ENCODE results near the gene AOPEP. TPM values are rescaled to one million over a fixed set of nuclear protein-coding genes. Genes with fewer than 3 reads are reported as not detected.

AOPEP gene
- total RNA-seq, 1 experiment from 2014 or later: 89.5 TPM

DNA sequence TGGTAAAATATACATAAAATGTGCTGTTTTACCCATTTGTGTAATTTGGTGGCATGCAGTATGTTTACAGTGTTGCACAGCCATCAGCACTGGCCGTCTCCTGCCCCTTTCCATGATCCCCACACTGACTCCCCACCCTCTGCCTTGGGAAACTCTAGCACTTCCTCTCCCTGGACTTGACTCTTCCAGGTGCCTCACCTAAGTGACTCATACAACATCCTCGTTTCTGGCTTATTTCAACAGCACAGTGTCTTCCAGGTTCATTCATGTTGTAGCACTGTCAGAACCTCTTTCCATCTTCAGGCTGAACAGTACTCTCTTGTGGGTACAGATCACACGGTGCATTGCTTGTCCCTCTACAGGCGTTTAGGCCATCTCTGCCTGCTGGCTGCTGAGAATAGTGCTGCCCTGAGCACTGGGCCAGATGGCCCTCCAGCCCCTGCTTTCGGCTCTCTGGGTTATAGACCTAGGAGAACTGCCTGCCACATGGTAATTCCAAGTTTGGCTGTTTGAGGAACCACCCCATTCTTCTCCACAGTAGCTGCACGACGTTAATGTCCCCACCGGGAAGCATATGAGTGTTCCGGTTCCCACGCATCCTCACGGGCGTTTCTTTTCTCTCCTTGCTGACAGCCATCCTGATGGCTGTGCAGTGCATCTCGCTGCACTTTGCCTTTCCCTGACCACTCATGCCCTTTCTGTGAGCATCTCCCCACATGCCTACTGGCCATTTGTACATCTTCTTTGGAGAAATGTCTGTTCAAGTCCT is 379.2 kb downstream of the AOPEP start:
- BruUV-seq (replicated peaks): no TSS peak
- Mint-ChIP-seq H3K27ac (ENCODE audit: unreplicated experiment) (peak overlapping the region; percentile 58), H3K4me1 (ENCODE audit: low read depth, unreplicated experiment) (peaks cover 10% of the 10 kb centered on the region), H3K27me3 (ENCODE audit: unreplicated experiment) (no peaks in the 10 kb centered on the region), H3K36me3 (ENCODE audit: insufficient read depth, unreplicated experiment) (peaks cover 40% of the 10 kb centered on the region), H3K9me3 (ENCODE audit: low read depth, unreplicated experiment) (no peaks in the 10 kb centered on the region), H3K4me3 (ENCODE audit: low read depth, unreplicated experiment) (no peak overlapping the region)
- DNase-seq: no peak
- TF ChIP-seq, protein P1, sequence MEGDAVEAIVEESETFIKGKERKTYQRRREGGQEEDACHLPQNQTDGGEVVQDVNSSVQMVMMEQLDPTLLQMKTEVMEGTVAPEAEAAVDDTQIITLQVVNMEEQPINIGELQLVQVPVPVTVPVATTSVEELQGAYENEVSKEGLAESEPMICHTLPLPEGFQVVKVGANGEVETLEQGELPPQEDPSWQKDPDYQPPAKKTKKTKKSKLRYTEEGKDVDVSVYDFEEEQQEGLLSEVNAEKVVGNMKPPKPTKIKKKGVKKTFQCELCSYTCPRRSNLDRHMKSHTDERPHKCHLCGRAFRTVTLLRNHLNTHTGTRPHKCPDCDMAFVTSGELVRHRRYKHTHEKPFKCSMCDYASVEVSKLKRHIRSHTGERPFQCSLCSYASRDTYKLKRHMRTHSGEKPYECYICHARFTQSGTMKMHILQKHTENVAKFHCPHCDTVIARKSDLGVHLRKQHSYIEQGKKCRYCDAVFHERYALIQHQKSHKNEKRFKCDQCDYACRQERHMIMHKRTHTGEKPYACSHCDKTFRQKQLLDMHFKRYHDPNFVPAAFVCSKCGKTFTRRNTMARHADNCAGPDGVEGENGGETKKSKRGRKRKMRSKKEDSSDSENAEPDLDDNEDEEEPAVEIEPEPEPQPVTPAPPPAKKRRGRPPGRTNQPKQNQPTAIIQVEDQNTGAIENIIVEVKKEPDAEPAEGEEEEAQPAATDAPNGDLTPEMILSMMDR (IDR thresholded peaks at IDR 0.05; ENCODE audit: unreplicated experiment): no peak
- CTCF ChIA-PET: interaction anchor here (0.5 kb wide), 1 partner anchor 143 kb away, joined by 3 read pairs; no protein-coding TSS in a partner anchor
- intact Hi-C loops (cut with micrococcal nuclease; ENCODE audit: unreplicated experiment): no loop called here

DNA sequence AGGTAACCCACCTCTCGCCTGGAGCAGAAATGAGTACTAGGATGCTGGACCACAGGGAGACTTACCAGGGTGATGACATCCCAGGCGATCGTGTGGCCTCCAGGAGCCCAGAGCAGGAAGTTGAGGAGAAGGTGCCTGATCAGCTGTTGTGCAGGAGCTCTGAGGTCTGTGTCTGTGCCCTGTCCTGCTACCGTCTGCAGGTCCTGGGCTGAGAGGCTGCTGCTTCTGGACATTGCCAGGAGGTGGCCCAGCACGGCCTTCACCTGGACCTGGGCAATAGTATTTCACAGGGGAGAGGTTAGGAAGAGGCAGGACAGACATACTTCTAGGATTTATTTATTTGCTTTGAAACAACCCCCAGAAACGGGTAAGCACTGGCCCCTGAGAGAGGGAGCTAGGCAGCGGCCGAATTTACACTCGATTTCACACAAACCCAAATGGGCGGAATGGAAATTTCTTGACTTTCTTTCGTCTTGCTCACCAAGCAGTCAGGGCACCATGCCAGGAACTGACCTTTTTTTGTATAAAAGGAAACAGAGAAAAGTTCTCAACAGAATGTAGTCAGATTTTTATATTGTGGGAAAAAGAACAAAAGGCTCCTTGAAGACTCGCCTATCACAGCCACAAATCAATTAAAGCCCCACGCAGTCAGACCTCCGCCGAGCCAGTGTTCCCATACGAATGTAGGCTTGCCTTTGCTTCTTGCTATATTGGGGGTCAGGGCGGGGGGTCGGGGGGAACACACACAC is 380.7 kb downstream of the AOPEP start:
- CTCF ChIA-PET: no interaction called here
- H3K27ac Mint-ChIP-seq (ENCODE audit: unreplicated experiment): no peak overlapping the region
- peaks cover 10% of the 10 kb centered on the region for H3K4me1 Mint-ChIP-seq (ENCODE audit: low read depth, unreplicated experiment)
- no peaks in the 10 kb centered on the region for H3K9me3 Mint-ChIP-seq (ENCODE audit: low read depth, unreplicated experiment)
- DNase-seq: no peak
- intact Hi-C loops (cut with micrococcal nuclease; ENCODE audit: unreplicated experiment): no loop called here
- BruUV-seq (replicated peaks): no TSS peak
- H3K27me3 Mint-ChIP-seq (ENCODE audit: unreplicated experiment): no peaks in the 10 kb centered on the region
- TF ChIP-seq, protein P1 (IDR thresholded peaks at IDR 0.05; ENCODE audit: unreplicated experiment): no peak
- no peak overlapping the region for H3K4me3 Mint-ChIP-seq (ENCODE audit: low read depth, unreplicated experiment)
- peaks cover 36% of the 10 kb centered on the region for H3K36me3 Mint-ChIP-seq (ENCODE audit: insufficient read depth, unreplicated experiment)

DNA sequence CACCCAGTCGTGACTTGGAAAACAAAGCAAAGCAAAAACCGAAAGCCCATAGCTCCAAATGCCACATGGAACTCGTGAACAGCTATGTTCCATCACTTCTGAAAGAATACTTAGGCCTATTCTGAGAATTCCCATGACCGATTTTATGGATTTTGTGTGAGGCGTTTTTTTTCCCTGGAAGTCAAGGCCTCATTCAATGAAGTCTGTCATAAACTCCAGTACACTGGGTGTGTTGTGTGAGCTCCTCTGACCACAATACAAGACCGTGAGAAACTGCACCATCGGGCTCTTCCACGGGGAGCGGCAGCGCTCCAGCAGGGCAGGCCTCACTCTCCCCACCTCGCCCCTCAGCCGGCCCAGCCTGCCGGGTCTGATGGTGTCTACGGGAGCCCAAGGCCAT is 381.5 kb downstream of the AOPEP start:
- Mint-ChIP-seq H3K36me3 (ENCODE audit: insufficient read depth, unreplicated experiment) (peaks cover 42% of the 10 kb centered on the region), H3K27me3 (ENCODE audit: unreplicated experiment) (no peaks in the 10 kb centered on the region), H3K4me3 (ENCODE audit: low read depth, unreplicated experiment) (no peak overlapping the region), H3K4me1 (ENCODE audit: low read depth, unreplicated experiment) (peaks cover 10% of the 10 kb centered on the region), H3K9me3 (ENCODE audit: low read depth, unreplicated experiment) (no peaks in the 10 kb centered on the region), H3K27ac (ENCODE audit: unreplicated experiment) (no peak overlapping the region)
- no TSS peak for BruUV-seq (replicated peaks)
- TF ChIP-seq, protein P1 (IDR thresholded peaks at IDR 0.05; ENCODE audit: unreplicated experiment): no peak
- intact Hi-C loops (cut with micrococcal nuclease; ENCODE audit: unreplicated experiment): no loop called here
- no peak for DNase-seq
- CTCF ChIA-PET: no interaction called here

DNA sequence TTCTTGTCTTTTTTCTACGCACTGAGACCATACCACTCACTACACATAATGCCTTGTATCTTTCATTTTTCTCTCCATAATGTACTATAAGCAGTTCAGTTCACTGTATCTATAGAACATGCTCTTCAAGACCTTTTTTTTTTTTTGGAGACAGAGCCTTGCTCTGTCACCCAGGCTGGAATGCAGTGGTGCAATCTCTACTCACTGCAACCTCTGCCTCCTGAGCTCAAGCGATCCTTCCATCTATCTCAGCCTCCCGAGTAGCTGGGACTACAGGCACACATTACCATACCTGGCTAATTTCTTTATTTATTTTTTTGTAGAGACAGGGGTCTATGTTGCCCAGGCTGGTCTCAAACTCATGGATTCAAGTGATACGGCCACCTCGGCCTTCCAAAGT is 382.3 kb downstream of the AOPEP start:
- CTCF ChIA-PET: no interaction called here
- Mint-ChIP-seq H3K9me3 (ENCODE audit: low read depth, unreplicated experiment) (no peaks in the 10 kb centered on the region), H3K36me3 (ENCODE audit: insufficient read depth, unreplicated experiment) (peaks cover 38% of the 10 kb centered on the region), H3K4me3 (ENCODE audit: low read depth, unreplicated experiment) (no peak overlapping the region), H3K4me1 (ENCODE audit: low read depth, unreplicated experiment) (peaks cover 10% of the 10 kb centered on the region), H3K27me3 (ENCODE audit: unreplicated experiment) (no peaks in the 10 kb centered on the region), H3K27ac (ENCODE audit: unreplicated experiment) (no peak overlapping the region)
- BruUV-seq (replicated peaks): no TSS peak
- no peak for DNase-seq
- intact Hi-C loops (cut with micrococcal nuclease; ENCODE audit: unreplicated experiment): no loop called here
- TF ChIP-seq, protein P1 (IDR thresholded peaks at IDR 0.05; ENCODE audit: unreplicated experiment): no peak
